IPS-20b (cell line): ENCODE data around the gene TMEM205.
A peak's percentile ranks its signal among the peaks of the same experiment; 100 is the strongest.

Experiments used
- H3K27ac ChIP-seq: one replicate; pipeline ENCODE4 v1.5.1; 2013; ENCODE audit warnings: low read length
- H3K27me3 ChIP-seq: 2 replicates; pipeline ENCODE4 v1.6.1; 2013; ENCODE audit warnings: mild to moderate bottlenecking, low read length, inconsistent platforms; ENCODE audit not compliant: insufficient read depth
- H3K36me3 ChIP-seq: 2 replicates; pipeline ENCODE4 v1.6.1; 2013; ENCODE audit warnings: low read depth, mild to moderate bottlenecking, inconsistent platforms, low read length, moderate library complexity; ENCODE audit not compliant: insufficient read depth
- H3K4me1 ChIP-seq: 2 replicates; pipeline ENCODE4 v1.6.1; 2013; ENCODE audit warnings: mild to moderate bottlenecking, control low read depth, inconsistent platforms, low read length, moderate library complexity; ENCODE audit not compliant: insufficient read depth
- H3K4me3 ChIP-seq: 2 replicates; pipeline ENCODE4 v1.5.1; 2013; ENCODE audit warnings: mild to moderate bottlenecking, low read length, inconsistent platforms
- H3K9ac ChIP-seq: 2 replicates; pipeline ENCODE4 v1.6.1; 2013; ENCODE audit warnings: low read depth, mild to moderate bottlenecking, inconsistent platforms, low read length, moderate library complexity
- H3K9me3 ChIP-seq: 2 replicates; pipeline ENCODE4 v1.6.1; 2013; ENCODE audit warnings: mild to moderate bottlenecking, low read depth, low read length, inconsistent platforms; ENCODE audit not compliant: insufficient read depth

TMEM205 gene

DNA sequence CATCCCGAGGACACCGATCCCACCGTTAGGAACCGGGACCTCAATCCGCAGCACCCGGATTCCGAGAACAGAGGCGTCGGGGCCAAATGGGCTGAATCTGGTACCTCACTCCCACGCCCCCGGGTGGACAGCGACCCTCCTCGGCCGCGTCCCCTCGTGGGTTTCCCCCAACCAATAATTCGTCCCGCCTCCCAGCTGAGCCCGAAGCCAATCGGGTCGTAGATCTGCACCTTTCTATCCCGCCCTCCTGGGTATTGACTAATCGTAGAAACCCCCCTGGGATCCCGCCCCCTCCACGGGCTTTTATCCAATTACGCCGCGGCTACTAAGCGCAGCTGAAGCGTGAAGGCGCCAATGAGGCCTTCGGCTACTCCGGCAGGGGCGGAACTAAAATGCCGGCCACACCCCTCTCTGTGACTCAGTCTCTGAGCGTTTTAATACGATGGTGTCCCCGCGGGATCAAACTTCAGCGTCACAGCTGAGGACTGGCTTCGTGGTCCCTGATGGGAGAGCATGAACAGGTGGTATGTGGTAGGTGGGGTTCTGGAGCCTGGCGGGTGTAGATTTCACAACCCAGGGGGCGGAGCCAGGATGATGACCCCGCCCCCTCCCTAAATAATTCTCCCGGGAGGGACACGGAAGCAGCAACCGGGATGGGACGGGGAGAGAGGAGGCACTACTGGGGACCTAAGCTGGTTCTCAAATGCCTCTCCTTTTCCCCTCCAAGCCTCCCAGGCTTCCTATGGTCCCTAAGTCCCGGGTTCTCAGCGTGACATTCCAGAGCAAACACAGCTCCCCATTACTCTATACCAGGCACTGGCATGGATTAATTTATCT lies at the start of gene TMEM205, which contains the start of gene CCDC159:
TSS of gene TMEM205 (minus strand) at position 165 of the 837 bp plus-strand sequence. CDS start 649 bp downstream, outside the sequence.
TSS of gene CCDC159 (plus strand) at position 416 of the 837 bp plus-strand sequence. CDS start at position 504, 88 bp downstream.
- no peaks in the 10 kb centered on the region for H3K27me3 ChIP-seq
- H3K27ac ChIP-seq, result no peak within 1 kb of the TSS
- peak within 1 kb of the TSS; percentile 88; the same call in 1 of the 2 replicates for H3K9ac ChIP-seq
- no peaks in the 10 kb centered on the region for H3K36me3 ChIP-seq
- H3K9me3 ChIP-seq, result no peaks in the 10 kb centered on the region
- H3K4me1 ChIP-seq, result peaks cover 4% of the 10 kb centered on the region
- peak within 1 kb of the TSS; percentile 96 for H3K4me3 ChIP-seq

DNA sequence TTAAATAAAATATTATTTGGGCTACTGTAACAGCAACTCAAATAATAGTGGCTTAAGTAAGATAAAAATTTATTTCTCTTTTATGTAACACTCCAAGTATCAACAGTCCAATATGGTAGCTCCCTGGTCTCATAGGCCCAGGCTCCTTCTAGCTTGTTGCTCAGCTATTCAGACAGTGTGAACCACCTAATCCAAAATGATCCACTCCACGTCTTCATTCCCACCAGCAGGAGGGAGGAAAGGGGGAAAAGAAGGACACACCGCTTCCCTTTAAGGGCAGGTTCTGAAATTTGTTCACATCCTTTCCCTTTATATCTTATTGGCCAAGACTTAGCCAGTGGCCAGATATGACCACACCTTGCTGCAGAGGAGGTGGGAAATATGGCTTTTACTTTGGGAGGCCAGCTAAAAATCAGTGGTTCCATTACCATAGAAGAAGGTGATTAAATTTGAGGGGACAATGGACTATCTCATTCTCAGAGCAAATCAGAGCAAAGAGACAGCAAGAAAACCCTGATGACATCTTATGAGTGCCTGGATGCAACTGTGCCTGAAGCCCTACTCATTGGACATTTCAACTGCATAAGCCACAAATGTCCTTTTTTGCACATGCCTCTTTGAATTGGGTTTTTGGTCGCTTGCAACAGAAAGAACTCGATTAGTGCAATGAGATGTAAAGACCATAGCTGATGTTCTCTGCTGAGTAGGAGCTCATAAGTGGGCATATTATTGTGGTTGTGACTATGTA lies 45.0 kb upstream of the TMEM205 start:
- Histone ChIP-seq H3K36me3 (0 out of 2 replicates have a peak, but pooled peaks cover 3% of the 10 kb centered on the region), H3K4me3 (no peak overlapping the region), H3K9me3 (no peaks in the 10 kb centered on the region), H3K9ac (no peak overlapping the region), H3K4me1 (no peaks in the 10 kb centered on the region), H3K27me3 (no peaks in the 10 kb centered on the region), H3K27ac (no peak overlapping the region)

DNA sequence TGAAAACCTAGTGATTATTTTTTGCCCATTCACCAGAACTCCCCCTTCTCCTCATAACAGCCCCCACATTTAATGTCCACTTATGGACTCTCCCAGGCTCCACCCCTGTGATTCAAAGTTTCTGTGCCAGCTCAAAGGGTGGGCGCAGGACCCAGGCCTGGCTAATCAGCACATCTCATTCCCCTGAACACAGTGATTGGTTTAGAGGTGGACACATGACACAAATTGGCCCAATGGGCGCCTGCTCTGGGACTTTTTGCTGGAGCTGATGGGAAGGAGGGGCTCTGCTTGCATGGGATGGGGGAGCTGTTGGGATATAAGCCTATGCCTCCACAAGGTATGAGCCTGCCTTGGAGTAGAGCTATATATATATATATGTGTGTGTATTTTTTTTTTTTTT lies 44.3 kb upstream of the TMEM205 start:
- H3K4me1 ChIP-seq, result no peaks in the 10 kb centered on the region
- no peaks in the 10 kb centered on the region for H3K27me3 ChIP-seq
- H3K9me3 ChIP-seq, result no peaks in the 10 kb centered on the region
- H3K27ac ChIP-seq, result no peak overlapping the region
- H3K4me3 ChIP-seq, result no peak overlapping the region
- H3K9ac ChIP-seq, result no peak overlapping the region
- 0 out of 2 replicates have a peak, but pooled peaks cover 3% of the 10 kb centered on the region for H3K36me3 ChIP-seq

DNA sequence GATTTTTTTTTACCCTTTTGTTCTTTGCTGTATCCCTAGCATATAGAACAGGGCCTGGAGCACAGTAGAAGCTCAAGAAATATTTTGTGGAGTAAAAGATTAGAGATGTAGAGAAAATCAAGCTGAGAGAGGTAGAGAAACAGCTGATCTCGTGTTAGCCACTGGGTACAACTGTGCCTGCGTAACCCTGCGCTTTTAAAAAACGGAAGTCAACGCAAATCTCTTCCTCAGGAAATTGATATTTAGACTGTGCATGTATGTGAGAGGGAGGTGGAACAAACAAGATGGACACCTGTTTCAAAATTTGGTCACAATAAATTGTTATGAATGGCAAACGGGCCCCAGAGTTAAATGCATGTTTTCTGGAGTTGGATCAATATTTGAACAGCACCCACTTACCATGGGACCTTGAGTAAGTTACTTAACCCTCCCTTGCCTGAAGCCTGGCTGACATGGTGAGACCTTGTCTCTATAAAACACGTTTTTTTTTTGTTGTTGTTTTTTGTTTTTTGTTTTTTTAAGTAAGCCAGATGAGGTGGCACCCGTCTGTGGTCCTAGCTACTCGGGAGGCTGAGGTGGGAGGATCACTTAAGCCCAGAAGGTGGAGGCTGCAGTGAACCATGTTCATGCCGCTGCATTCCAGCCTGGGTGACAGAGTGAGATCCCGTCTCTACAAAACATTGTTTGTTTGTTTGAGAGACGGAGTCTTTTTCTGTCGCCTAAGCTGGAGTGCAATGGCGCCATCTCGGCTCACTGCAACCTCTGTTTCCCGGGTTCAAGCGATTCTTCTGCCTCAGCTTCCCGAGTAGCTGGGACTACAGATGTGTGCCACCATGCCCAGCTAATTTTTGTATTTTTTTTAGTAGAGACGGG lies 41.3 kb upstream of the TMEM205 start:
- Histone ChIP-seq H3K9me3 (no peaks in the 10 kb centered on the region), H3K4me1 (no peaks in the 10 kb centered on the region), H3K4me3 (no peak overlapping the region), H3K36me3 (no peaks in the 10 kb centered on the region), H3K9ac (no peak overlapping the region), H3K27me3 (peaks cover 14% of the 10 kb centered on the region; the same call in 1 of the 2 replicates), H3K27ac (no peak overlapping the region)

DNA sequence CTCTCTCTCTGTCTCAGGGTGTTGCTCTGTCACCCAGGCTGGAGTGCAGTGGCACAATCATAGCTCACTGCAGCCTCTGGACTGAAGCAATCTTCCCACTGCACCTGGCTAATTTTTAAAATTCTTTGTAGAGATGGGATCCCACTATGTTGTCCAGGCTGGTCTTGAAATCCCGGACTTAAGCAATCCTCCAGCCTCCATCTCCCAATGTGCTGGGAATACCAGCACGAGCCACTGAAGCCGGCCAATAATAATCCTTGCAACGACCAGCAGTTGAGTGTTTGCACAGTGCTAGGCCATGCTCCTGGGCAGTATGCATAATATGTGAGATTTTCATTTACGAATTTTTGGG lies 38.7 kb upstream of the TMEM205 start:
- Histone ChIP-seq H3K4me3 (no peak overlapping the region), H3K9me3 (no peaks in the 10 kb centered on the region), H3K4me1 (0 out of 2 replicates have a peak, but pooled peaks cover 3% of the 10 kb centered on the region), H3K27ac (no peak overlapping the region), H3K27me3 (peaks cover 14% of the 10 kb centered on the region; the same call in 1 of the 2 replicates), H3K9ac (no peak overlapping the region; the same call in 1 of the 2 replicates), H3K36me3 (no peaks in the 10 kb centered on the region)

DNA sequence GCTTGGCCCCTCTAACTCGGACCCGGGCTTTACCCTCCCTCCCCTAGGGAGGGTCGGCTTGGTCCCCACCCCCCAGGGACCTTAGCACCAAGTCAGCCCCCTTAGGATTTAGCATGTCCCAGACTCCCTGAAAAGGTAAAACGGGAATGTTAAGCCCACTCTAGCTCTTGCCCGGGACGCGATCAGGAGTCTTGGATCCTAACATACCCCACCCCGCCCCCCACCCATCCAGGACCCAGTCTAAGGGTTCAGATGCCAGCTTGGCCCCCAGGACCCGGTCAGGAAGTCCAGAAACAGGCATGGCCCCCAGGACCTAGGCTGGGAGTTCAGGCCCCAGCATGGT lies 37.6 kb upstream of the TMEM205 start:
- no peak overlapping the region for H3K27ac ChIP-seq
- H3K4me1 ChIP-seq, result 0 out of 2 replicates have a peak, but pooled peaks cover 3% of the 10 kb centered on the region
- H3K27me3 ChIP-seq, result peaks cover 14% of the 10 kb centered on the region; the same call in 1 of the 2 replicates
- peak overlapping the region; percentile 71 for H3K4me3 ChIP-seq
- H3K9ac ChIP-seq, result peak overlapping the region; percentile 45; the same call in 1 of the 2 replicates
- H3K9me3 ChIP-seq, result no peaks in the 10 kb centered on the region
- no peaks in the 10 kb centered on the region for H3K36me3 ChIP-seq

DNA sequence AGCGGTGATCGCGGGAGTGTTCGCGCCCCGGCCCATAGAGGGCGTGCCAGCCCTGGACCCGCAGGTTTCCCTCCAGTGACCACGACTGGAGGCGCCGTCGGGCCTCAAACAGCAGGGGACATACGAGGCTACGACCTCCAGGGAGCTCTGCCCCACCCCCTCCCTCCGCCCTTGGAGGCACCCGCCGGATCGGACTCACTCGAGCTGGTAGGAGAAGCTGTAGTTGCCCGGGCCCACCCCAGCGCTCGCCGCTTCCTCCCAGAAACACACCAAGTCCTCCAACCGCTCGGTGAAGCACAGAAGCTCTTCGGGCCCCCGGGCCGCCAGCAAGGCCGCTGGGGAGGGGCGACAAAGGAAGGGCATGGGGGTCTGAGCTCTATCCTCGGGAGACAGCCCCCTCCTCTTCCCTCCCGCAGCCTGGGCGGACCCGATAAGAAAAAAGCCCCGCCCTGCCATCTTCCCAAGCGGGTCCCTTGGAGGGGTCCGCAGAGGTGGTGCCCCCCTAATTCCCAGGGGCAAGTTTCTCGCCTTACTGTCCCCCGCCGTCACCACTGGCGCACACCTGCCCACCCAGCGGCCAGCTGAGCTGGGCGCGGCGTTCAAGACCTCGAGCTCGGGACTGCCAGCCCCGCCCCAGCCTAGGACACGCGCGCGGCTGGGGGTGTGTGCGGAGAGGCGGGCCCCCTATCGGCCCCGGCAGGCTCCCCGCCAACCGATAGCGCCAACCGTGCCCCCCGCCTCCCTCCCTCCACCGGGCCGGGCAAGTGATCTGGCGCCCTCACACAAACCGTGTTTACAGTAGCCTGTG lies 37.0 kb upstream of the TMEM205 start:
- Histone ChIP-seq H3K27me3 (peaks cover 14% of the 10 kb centered on the region; the same call in 1 of the 2 replicates), H3K9ac (peak overlapping the region; percentile 45; the same call in 1 of the 2 replicates), H3K4me1 (0 out of 2 replicates have a peak, but pooled peaks cover 3% of the 10 kb centered on the region), H3K9me3 (no peaks in the 10 kb centered on the region), H3K27ac (no peak overlapping the region), H3K36me3 (no peaks in the 10 kb centered on the region), H3K4me3 (peak overlapping the region; percentile 71)

DNA sequence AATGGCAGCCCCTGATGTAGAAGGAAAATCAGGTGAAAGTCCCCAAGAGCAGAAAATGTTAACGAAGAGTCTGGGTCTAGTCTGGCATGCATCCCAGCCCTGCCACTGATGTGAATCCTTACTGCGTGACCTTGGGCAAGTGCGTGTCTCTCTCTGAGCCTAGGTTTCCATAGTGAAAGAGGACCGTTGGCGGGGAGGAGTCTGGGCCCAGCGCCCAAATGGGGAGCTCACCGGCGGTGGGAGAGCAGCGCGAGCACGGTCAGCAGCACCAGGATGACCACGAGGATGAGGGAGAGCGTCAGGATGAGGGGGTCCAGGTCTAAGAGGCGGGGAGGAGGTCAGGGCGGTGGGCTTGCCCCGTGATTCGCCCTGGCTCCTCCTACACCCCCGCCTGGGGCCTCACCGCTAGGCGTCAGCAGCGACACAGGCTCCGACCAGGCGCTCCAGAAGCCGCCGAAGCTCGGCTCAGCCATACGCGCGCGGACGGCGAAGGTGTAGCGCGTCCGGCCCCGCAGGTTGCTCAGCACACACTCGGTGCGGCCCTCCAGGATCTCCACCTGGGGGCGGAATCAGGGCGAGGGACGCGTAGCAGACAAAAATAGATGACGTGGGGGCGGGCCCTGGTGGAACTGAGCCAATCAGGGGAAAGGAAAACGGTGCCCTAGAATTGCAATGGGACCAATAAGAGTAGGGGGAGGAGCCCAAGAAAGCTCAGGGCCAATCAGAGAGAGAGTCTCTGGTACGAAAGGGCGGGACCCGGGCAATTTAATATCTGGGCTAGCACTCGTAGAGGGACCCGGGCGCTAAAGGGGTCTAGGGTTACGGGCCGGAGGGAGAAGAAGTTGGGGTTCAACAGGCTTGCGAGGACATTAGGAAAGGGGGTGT lies 34.8 kb upstream of the TMEM205 start:
- Histone ChIP-seq H3K4me3 (peak overlapping the region; percentile 72), H3K4me1 (peaks cover 3% of the 10 kb centered on the region; the same call in 1 of the 2 replicates), H3K36me3 (no peaks in the 10 kb centered on the region), H3K27ac (no peak overlapping the region), H3K9ac (peak overlapping the region; percentile 74; the same call in 1 of the 2 replicates), H3K27me3 (peaks cover 14% of the 10 kb centered on the region; the same call in 1 of the 2 replicates), H3K9me3 (no peaks in the 10 kb centered on the region)

DNA sequence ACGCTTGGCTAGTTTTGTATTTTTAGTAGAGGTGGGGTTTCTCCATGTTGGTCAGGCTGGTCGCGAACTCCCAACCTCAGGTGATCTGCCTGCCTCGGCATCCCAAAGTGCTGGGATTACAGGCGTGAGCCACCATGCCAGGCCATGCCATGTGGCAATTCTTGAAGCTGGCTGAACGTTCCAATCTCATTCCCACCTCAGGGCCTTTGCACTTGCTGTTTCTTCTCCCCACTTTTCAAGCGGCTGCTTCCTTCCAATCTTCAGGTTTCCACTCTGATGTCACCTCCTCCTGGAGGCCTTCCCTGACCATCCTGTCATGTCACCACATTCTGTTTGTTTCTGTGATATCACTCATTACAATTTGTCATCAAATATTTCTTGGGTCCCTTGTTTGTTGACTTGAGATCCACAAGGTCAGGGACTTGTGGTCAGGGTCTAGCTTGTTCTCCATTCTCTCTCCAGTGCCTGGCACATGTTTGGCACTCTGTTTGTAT lies 33.8 kb upstream of the TMEM205 start:
- H3K27ac ChIP-seq, result no peak overlapping the region
- peaks cover 14% of the 10 kb centered on the region; the same call in 1 of the 2 replicates for H3K27me3 ChIP-seq
- H3K4me1 ChIP-seq, result peaks cover 7% of the 10 kb centered on the region; the same call in 1 of the 2 replicates
- no peaks in the 10 kb centered on the region for H3K36me3 ChIP-seq
- no peaks in the 10 kb centered on the region for H3K9me3 ChIP-seq
- H3K9ac ChIP-seq, result peak overlapping the region; percentile 74; the same call in 1 of the 2 replicates
- H3K4me3 ChIP-seq, result peak overlapping the region; percentile 72
